Stimulated activated CD4-positive, alpha-beta T cell treated with anti-CD3 and anti-CD28 coated beads, Interleukin-2, amount 100 ng/mL, for 24 hours (primary cell): ENCODE results near the gene XPO6.

Experiments used
- DNase-seq, 2 donors: peaks; one replicate each; pipeline ENCODE4 v3.0.0-alpha.2; 2020

The XPO6 gene

DNA sequence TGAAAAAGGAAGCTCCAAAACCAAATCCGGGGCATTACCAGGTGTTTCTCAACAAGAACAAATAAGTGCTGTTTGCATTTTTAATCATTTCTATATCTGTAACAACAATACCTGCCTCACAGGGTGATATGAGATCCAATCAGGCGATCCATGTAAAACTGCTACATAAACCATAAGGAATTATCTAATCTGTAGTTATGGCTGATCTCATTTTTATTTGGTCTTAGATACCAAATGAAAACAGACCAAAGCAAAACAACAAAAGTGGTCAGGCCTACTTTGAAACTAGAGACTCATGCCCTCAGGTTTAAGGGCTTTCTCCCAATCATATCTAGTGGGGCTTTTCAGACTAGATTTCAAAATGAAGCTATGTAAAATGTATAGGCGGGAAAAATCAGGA lies 28.3 kb downstream of the XPO6 start:
- no peak for DNase-seq

DNA sequence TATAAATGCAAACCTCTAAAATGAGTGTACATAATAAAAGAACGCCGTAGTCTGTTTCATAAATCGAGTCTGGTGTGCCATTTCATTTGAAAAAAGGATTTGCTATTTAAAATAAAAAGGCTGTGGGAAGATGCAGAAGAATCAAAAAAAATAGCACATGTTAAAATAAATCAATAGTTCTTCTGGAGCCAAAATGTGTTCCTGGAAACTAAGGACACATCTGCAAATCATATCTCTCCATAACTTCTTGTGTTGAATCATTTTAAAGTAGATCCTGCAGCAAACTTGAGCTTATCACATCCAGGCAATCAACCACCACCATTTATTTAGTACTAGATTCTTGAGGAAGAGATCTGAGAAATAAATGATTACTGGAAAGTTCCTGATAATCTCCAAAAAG lies 29.0 kb downstream of the XPO6 start:
- no peak for DNase-seq

DNA sequence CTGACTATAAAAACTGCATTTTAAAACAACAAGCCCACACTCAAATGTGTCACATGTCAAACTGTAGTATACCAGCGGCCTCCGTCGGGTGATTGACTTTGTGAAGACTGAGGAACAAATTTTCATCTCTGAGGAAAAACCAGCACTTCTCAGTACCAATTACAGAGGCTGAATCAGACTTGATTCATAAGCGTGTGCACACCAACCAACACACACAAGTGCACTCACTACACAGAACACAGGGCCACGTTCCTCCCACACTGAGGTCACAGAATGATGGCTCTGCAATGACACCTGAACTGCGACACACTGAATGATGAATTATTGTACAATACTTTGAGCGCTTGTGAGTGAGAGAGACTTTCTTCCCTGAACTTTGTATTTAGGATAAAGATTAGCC lies 29.6 kb downstream of the XPO6 start:
- peak; percentile 57 to 61 for DNase-seq

DNA sequence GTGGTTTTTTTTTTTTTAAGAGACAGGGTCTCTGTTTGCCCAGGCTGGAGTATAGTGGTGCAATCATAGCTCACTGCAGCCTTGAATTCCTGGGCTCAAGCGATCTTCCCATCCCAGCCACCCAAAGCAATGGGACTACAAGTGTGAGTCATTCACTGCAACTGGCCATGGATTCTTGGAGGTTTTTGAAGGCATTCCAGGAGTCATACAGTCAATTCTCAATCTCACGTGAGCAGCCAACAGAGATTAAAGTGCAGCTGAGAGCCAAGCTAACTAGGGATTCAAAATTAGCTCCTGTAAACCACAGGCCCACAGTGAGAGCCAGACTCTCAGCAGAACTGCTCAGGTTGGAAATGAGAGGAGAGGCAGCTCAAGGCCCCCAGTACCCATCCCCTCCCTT lies 30.2 kb downstream of the XPO6 start:
- no peak for DNase-seq

DNA sequence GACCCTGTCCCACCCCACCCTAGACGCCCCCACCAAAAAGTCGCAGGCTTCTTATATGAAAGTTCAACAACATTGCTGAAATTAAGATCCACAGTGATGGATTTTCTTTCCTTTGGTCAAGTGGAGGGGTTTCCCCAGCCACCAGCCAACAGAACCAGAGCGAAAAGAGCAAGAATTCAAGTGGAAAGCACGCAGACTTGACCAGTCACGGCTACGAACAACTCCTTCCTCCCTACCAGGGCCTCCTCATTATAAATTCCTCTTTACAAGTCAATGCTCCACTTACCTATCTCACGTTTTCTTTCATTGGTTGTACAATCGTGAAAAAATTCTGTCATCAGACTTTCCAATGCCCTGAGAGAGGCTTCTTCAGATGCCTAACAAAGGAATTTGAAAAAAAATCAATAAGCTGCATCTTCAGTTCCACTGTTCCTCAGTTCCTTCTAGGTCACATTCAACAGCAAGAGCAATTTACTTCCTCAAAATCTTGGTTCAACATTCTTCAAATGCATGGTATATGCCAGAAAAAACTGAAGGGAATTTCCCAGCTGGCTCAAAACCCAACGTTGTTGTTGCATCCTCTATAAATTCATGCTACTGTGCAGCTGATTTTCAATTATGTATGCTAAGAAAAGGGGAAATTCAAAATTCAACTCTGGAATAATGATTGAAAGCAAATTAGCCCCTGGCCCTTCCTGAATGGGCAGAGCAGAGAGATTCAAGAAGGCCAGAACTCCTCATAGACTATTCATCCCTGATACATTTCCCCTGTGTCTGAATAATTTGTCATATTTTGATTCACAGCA lies 30.9 kb downstream of the XPO6 start:
- no peak for DNase-seq

- DNase-seq, result no peak
These were observed 32.4 kb downstream of the XPO6 start for GRCh38 chr16:28179354-28179753.

DNA sequence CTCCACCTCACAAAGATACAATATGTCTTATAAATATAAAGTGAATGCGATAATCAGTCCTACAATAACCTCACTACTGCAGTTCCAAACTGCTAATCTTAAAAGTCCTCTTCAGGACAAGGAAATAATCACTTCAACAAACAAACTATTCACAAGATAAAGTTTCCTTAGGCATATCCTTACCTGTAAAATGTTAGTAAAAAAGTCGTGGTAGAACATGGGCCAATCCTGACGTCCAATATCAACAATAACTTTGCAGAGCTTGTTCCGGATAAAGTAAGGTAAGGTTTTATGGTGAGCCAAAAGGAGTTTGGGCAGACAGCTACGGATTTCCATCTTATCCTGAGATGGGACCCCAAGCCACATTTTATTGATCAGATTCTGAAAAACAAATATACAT lies 36.0 kb downstream of the XPO6 start:
- no peak for DNase-seq

DNA sequence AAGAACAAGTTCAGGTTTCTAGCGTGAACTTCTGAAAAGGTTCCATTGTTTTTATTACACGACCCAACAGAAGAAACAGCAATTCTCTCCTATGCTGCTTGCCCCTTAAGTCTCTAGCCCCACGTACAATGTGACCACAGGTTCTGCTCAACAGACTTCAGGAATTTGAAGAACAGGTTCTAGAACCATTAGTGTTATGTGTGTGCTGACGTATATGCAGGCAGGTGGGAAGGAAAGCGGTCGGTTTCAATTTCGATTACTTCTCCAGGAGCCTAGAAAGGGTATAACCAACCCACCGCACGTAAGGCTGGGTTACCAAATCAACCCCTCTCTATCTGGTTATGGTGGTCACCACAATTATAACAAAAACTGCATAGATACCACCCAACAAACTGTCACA lies 39.4 kb downstream of the XPO6 start:
- DNase-seq, result no peak

DNA sequence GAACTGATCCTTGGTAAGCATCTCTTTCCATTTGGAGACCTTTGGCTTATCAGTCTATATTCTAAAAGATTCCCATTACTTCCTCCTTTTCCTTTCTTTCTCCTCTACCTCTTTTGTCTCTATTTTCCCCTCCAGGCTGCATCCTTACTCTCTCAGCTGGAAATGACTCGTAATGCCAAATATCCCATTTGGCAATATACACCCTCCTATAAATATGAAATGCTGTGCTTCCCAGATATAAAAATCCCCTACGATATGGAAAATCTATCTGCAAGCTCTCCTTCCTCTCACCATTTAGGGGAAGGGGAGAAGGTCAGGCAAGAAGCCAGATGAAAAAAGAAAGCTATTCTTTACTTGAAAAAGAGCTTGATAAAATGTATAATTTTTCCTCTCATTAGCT lies 39.9 kb downstream of the XPO6 start:
- DNase-seq, result no peak

DNA sequence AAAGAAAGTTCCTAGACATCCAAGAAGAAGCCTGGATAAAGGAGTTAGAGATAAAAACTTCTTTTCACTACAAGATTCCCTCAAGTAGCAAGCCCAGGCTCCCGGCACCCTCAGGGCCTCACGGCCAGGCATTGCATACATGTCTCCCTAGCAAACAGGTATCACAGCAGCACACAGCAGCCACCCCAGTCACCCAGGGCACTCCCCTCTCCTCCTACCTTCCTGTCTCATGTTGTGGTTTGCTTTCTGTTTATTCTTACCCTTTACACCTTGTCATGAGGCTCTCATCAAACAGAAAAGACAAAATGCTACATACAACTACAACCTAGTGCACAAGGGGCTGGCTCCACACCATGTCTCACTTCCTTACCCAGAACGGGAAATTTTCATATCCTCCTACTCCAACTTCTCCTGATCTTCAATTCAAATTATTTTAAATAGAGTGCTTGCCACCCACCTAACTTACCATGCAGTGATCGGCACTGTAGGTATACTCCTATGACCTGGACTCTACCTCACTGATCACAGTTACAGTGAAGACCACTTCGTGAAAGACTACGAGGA lies 42.7 kb downstream of the XPO6 start:
- DNase-seq, result no peak

- DNase-seq, result no peak
These were observed 44.0 kb downstream of the XPO6 start for GRCh38 chr16:28167730-28168129.

GRCh38 chr16:28167221-28167620 lies 44.5 kb downstream of the XPO6 start:
- DNase-seq, result no peak

GRCh38 chr16:28166394-28167208 lies 45.2 kb downstream of the XPO6 start:
- DNase-seq, result no peak

DNA sequence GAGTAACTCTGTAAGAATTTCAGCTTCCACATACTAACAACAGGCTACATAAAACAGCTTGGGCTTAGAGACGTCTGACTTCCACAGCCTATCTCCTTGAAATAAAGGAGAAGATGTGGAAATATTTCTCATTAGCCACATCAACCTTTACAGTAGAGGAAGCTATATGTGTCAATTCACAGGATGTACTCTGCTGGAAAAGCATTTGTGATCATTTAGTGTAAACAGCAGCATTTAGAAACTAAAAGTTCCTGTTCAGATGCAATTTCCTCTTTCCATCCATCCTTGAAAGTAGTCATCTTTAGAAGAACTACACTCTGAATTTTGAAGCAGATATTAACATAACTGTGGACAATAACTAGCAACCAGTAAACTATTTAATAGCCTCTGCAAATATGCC lies 46.2 kb downstream of the XPO6 start:
- no peak for DNase-seq

GRCh38 chr16:28164140-28164539 lies 47.6 kb downstream of the XPO6 start:
- DNase-seq, result no peak

DNA sequence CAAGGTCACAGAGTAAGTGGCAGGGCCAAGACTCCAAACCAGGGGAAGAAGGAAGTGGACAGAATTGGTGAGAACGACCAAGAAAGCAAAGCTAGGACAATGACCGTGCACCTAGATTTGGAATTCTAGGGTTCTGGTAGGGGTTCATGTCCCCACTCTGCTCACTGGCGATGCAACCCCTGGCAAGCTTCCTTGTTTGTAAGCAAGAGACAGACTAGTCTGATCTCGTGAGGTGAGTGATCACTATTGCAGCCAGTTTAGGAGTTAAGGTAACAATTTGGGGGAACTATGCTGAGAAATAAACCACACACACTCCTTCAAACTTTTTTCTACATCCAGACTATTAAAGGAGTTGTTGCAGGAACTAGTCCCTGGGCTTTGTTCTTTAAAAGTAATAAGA lies 48.1 kb downstream of the XPO6 start:
- DNase-seq, result no peak

DNA sequence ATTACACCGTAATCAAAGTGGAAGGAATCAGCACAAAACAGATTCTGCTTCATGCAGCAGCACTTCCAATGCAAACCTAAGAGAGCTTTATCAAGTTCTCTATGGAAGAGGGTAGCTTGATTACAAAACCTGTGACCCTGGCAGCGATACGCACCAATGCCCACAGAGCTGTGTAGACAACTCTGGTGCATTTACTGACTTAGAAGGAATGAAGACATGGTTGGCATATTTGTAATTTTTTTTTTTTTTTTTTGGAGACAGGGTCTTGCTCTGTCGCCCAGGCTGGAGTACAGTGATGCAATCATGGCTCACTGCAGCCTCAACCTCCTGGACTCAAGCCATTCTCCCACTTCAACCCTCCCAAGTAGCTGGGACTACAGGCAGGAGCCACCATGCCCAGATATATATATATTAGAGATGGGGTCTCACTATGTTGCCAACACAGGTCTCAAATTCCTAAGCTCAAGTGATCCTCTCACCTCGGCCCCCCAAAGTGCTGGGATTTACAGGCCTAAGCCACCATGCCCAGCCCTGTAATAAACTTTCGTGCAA lies 49.4 kb downstream of the XPO6 start:
- DNase-seq, result no peak

DNA sequence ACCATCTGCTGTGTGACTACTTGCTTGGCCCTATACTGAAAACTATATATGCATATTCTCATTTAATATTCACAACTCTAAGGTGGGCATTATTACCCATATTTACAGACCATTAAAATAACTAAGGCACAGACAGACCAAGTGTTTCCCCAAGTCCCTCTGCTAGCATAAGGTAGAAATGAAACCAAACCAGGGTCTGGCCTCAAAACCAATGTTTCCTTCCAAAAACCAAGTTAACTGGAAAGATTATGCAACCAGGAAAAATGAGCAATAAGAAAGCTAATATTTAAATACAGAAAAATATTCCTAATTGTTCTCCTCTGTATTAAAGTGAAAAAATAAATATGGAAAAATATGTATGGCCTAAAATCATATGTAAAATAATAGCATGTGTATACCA lies 50.1 kb downstream of the XPO6 start:
- DNase-seq, result no peak

- no peak for DNase-seq
These were observed 53.6 kb downstream of the XPO6 start for GRCh38 chr16:28158136-28158535.

- DNase-seq, result no peak
These were observed 55.6 kb downstream of the XPO6 start for GRCh38 chr16:28156056-28156680.

GRCh38 chr16:28155293-28155692 lies 56.5 kb downstream of the XPO6 start:
- DNase-seq, result no peak

DNA sequence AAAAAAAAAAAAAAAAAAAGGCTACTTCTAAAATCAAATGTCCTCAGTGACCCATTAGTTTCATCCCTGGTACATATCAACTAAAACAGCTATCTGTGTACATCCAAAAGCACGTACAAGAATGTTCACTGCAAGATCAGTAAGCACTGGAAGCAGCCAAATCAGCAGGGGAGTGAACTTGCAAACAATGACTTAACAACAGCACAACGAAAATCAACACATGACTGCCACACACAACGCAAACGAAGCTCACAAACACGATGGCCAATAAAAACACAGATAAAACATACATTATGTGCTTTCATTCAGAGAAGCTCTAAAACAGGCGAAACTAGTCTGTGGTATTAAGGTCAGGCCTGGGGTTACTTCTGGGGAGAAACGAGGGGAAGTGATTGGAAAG lies 60.6 kb downstream of the XPO6 start:
- DNase-seq, result no peak
